Skeletal muscle tissue (tissue), 4 donors: ENCODE measurements around the gene KCNC1. TPM values are rescaled to one million over a fixed set of nuclear protein-coding genes. Genes with fewer than 3 reads are reported as not detected.

Experiments
- H3K27ac ChIP-seq: one replicate; pipeline ENCODE4 v1.7.0; 2013; ENCODE audit warnings: mild to moderate bottlenecking, low read depth, low read length, inconsistent platforms
- H3K27me3 ChIP-seq, 3 donors: one replicate each; pipeline ENCODE4 v1.7.0; 2013; ENCODE audit warnings: low read length in 3 of 3; ENCODE audit not compliant: control insufficient read depth in 3 of 3, insufficient read depth in 3 of 3
- H3K36me3 ChIP-seq, 3 donors: one replicate each; pipeline ENCODE4 v1.7.0; 2013; ENCODE audit warnings: low read length in 3 of 3; ENCODE audit not compliant: control insufficient read depth in 3 of 3, insufficient read depth in 3 of 3
- H3K4me1 ChIP-seq, 3 donors: one replicate each; pipeline ENCODE4 v1.7.0; 2013; ENCODE audit warnings: low read length in 3 of 3, mild to moderate bottlenecking in 3 of 3; ENCODE audit not compliant: control insufficient read depth in 3 of 3, insufficient read depth in 3 of 3
- H3K4me3 ChIP-seq, 3 donors: one replicate each; pipeline ENCODE4 v1.7.0; 2013; ENCODE audit warnings: low read length in 3 of 3
- H3K9ac ChIP-seq, 3 donors: one replicate each; pipeline ENCODE4 v1.7.0; 2013; ENCODE audit warnings: low read length in 3 of 3, mild to moderate bottlenecking in 3 of 3, moderate library complexity in 2 of 3, low read depth in 1 of 3
- H3K9me3 ChIP-seq, 3 donors: one replicate each; pipeline ENCODE4 v1.7.0; 2013; ENCODE audit warnings: low read length in 3 of 3; ENCODE audit not compliant: control insufficient read depth in 3 of 3
- total RNA-seq: library from RNA; depleted of rRNA; stranded (reverse); fragments of >200 nt; gene quantifications from one replicate; pipeline ENCODE4 v1.2.3, GENCODE V29; 2014
- donor health status: Osteomylitis.

Gene KCNC1
- total RNA-seq, 1 donor from 2014 or later = under 0.01 TPM

- no peaks in the 10 kb centered on the region for H3K36me3 ChIP-seq
- no peak overlapping the region for H3K4me3 ChIP-seq
- H3K9ac ChIP-seq = no peak overlapping the region
- no peaks in the 10 kb centered on the region for H3K27me3 ChIP-seq
- H3K27ac ChIP-seq = no peak overlapping the region
- no peaks in the 10 kb centered on the region for H3K9me3 ChIP-seq
- no peaks in the 10 kb centered on the region for H3K4me1 ChIP-seq
Observed at GRCh38 chr11:17776212-17776875, 41.8 kb downstream of the KCNC1 start.

- Histone ChIP-seq H3K27me3 (no peaks in the 10 kb centered on the region), H3K4me3 (no peak overlapping the region), H3K4me1 (no peaks in the 10 kb centered on the region), H3K36me3 (no peaks in the 10 kb centered on the region), H3K9ac (no peak overlapping the region), H3K9me3 (no peaks in the 10 kb centered on the region), H3K27ac (no peak overlapping the region)
Observed at GRCh38 chr11:17777086-17777737, 42.6 kb downstream of the KCNC1 start.

GRCh38 chr11:17777738-17778091 lies 43.1 kb downstream of the KCNC1 start:
- no peaks in the 10 kb centered on the region for H3K27me3 ChIP-seq
- no peak overlapping the region for H3K9ac ChIP-seq
- no peaks in the 10 kb centered on the region for H3K9me3 ChIP-seq
- no peak overlapping the region for H3K4me3 ChIP-seq
- H3K36me3 ChIP-seq = no peaks in the 10 kb centered on the region
- H3K4me1 ChIP-seq = no peaks in the 10 kb centered on the region
- H3K27ac ChIP-seq = no peak overlapping the region

- Histone ChIP-seq H3K9me3 (no peaks in the 10 kb centered on the region), H3K4me1 (no peaks in the 10 kb centered on the region), H3K27me3 (no peaks in the 10 kb centered on the region), H3K4me3 (no peak overlapping the region), H3K36me3 (no peaks in the 10 kb centered on the region), H3K27ac (no peak overlapping the region), H3K9ac (no peak overlapping the region)
Observed at GRCh38 chr11:17778352-17778751, 43.8 kb downstream of the KCNC1 start.

- Histone ChIP-seq H3K4me1 (no peaks in the 10 kb centered on the region), H3K9me3 (no peaks in the 10 kb centered on the region), H3K36me3 (no peaks in the 10 kb centered on the region), H3K27me3 (no peaks in the 10 kb centered on the region), H3K4me3 (no peak overlapping the region), H3K27ac (no peak overlapping the region), H3K9ac (no peak overlapping the region)
Observed at GRCh38 chr11:17778956-17779860, 44.6 kb downstream of the KCNC1 start.

GRCh38 chr11:17779861-17780594 lies 45.4 kb downstream of the KCNC1 start:
- no peak overlapping the region for H3K4me3 ChIP-seq
- no peaks in the 10 kb centered on the region for H3K27me3 ChIP-seq
- no peaks in the 10 kb centered on the region for H3K36me3 ChIP-seq
- no peak overlapping the region for H3K27ac ChIP-seq
- H3K4me1 ChIP-seq = no peaks in the 10 kb centered on the region
- no peaks in the 10 kb centered on the region for H3K9me3 ChIP-seq
- no peak overlapping the region for H3K9ac ChIP-seq

- Histone ChIP-seq H3K4me3 (no peak overlapping the region), H3K27ac (no peak overlapping the region), H3K9ac (no peak overlapping the region), H3K27me3 (no peaks in the 10 kb centered on the region), H3K36me3 (no peaks in the 10 kb centered on the region), H3K4me1 (no peaks in the 10 kb centered on the region), H3K9me3 (no peaks in the 10 kb centered on the region)
Observed at GRCh38 chr11:17780668-17781067, 46.1 kb downstream of the KCNC1 start.

- no peak overlapping the region for H3K4me3 ChIP-seq
- H3K9ac ChIP-seq = no peak overlapping the region
- H3K27me3 ChIP-seq = no peaks in the 10 kb centered on the region
Observed at GRCh38 chr11:17781221-17781620, 46.6 kb downstream of the KCNC1 start.

GRCh38 chr11:17781626-17782025 lies 47.0 kb downstream of the KCNC1 start:
- H3K4me1 ChIP-seq = no peaks in the 10 kb centered on the region
- H3K4me3 ChIP-seq = no peak overlapping the region
- H3K9ac ChIP-seq = no peak overlapping the region
- no peaks in the 10 kb centered on the region for H3K27me3 ChIP-seq
- no peaks in the 10 kb centered on the region for H3K36me3 ChIP-seq
- H3K9me3 ChIP-seq = no peaks in the 10 kb centered on the region
- no peak overlapping the region for H3K27ac ChIP-seq

More at GRCh38 chr11:17781221-17781620, 46.6 kb downstream of the KCNC1 start:
- Histone ChIP-seq H3K36me3 (no peaks in the 10 kb centered on the region), H3K9me3 (no peaks in the 10 kb centered on the region), H3K4me1 (no peaks in the 10 kb centered on the region), H3K27ac (no peak overlapping the region)
